Right lobe of liver (tissue), 6 donors: Measurements from ENCODE around the gene GLP1R. TPM values are rescaled to one million over a fixed set of nuclear protein-coding genes. Genes with fewer than 3 reads are reported as not detected.

ENCODE experiments used
- ATAC-seq, 4 donors: fragments of 200-7000 bp; cut with Tn5 transposase; one replicate each; pipeline ENCODE4 v1.9.1; 2020; ENCODE audit warnings: mild to moderate bottlenecking in 4 of 4, moderate library complexity in 4 of 4
- DNase-seq, 3 donors: peaks; one replicate each; pipeline ENCODE4 v3.0.0-alpha.2; 2020
- H3K27ac ChIP-seq, 3 donors: fragments of 200-600 bp; one replicate each; pipeline ENCODE4 v1.8.0; 2022
- H3K27me3 ChIP-seq, 2 donors: fragments of 200-600 bp; one replicate each; pipeline ENCODE4 v1.8.0; 2022
- H3K36me3 ChIP-seq, 4 donors: fragments of 200-600 bp; sonication (generic) in 1 of 4; one replicate each; pipeline versions ENCODE4 v1.5.1 to v1.8.0; 2017 to 2022; ENCODE audit warnings: control low read depth in 1 of 4
- H3K4me1 ChIP-seq, 4 donors: fragments of 200-600 bp; sonication (generic) in 1 of 4; one replicate each; pipeline versions ENCODE4 v1.5.1 to v1.8.0; 2017 to 2022; ENCODE audit warnings: control low read depth in 1 of 4
- H3K4me3 ChIP-seq, 3 donors: fragments of 200-600 bp; one replicate each; pipeline ENCODE4 v1.8.0; 2022
- H3K9me3 ChIP-seq, 4 donors: fragments of 200-600 bp; sonication (generic) in 1 of 4; one replicate each; pipeline versions ENCODE4 v1.5.1 to v1.8.0; 2017 to 2022; ENCODE audit warnings: control low read depth in 1 of 4
- CTCF ChIP-seq, 4 donors: fragments of 200-600 bp in 3 of 4; fragments of 450-650 bp in 1 of 4; IDR thresholded peaks; one replicate each; pipeline versions ENCODE4 v1.5.1 to v1.8.0; 2016 to 2022; ENCODE audit warnings: antibody characterized with exemption in 4 of 4, mild to moderate bottlenecking in 2 of 4
- POLR2A ChIP-seq: fragments of 450-650 bp; IDR thresholded peaks from one replicate; pipeline ENCODE4 v1.6.1; 2017; ENCODE audit warnings: antibody characterized with exemption, mild to moderate bottlenecking
- WGBS: methylation state at CpG from one replicate; pipeline ENCODE4 v1.1.6; 2018; ENCODE audit warnings: low coverage, low lambda C conversion rate; ENCODE audit not compliant: insufficient coverage; ENCODE audit errors: missing lambda C conversion rate; 5-methylcytosine and 5-hydroxymethylcytosine counted together
- intact Hi-C, 2 donors: fragments of 100-400 bp; cut with DNase I; formaldehyde crosslinking; loops; one replicate each; pipeline versions ENCODE4 v1.11.2 to v1.14.1; 2022
- total RNA-seq, 6 experiments: library from RNA; depleted of rRNA in 2 of 6; stranded (reverse); fragments of >200 nt in 2 of 6; fragmentation: NEBNext Ultra II Directional in 3 of 6; extraction: Animal tissue kit (Norgen Biotek cat#: 25700) in 3 of 6; gene quantifications; one replicate each; pipeline versions ENCODE4 v1.1.0 to v1.2.4, GENCODE V29; 2016 to 2023
- donor health status: DM: no; HTN: yes; CAD: no.
- donor health status: DM: no; HTN: no; CAD: no.
- donor health status: DM: no; HTN: no; CAD: no.
- donor health status: DM: no; HTN: yes; CAD: no.
- donor health status: DM: no; HTN: yes; CAD: no.

Gene GLP1R
- total RNA-seq, 6 experiments from 2014 or later = not detected

- H3K27ac ChIP-seq = no peak overlapping the region
- H3K4me1 ChIP-seq = no peaks in the 10 kb centered on the region
- no peak for DNase-seq
- no peak overlapping the region for H3K4me3 ChIP-seq
- ATAC-seq = peak in 1 of 4 donors; percentile 61
- WGBS = 31% methylated on average over 1 of the region's 1 CpG
- no peaks in the 10 kb centered on the region for H3K36me3 ChIP-seq
- no peaks in the 10 kb centered on the region for H3K27me3 ChIP-seq
- intact Hi-C loops = no loop called here
- TF ChIP-seq POLR2A (no peak), CTCF (IDR thresholded peaks at IDR 0.05) (no peak)
- H3K9me3 ChIP-seq = no peaks in the 10 kb centered on the region
Measured at GRCh38 chr6:39021779-39022178, 26.8 kb upstream of the GLP1R start.

GRCh38 chr6:39026175-39026574, 22.4 kb upstream of the GLP1R start:
- ATAC-seq = no peak
- H3K27me3 ChIP-seq = no peaks in the 10 kb centered on the region
- H3K4me3 ChIP-seq = no peak overlapping the region
- H3K36me3 ChIP-seq = no peaks in the 10 kb centered on the region
- intact Hi-C loops = no loop called here
- H3K27ac ChIP-seq = no peak overlapping the region
- DNase-seq = no peak
- TF ChIP-seq CTCF (IDR thresholded peaks at IDR 0.05) = no peak
- no peak for TF ChIP-seq POLR2A
- H3K4me1 ChIP-seq = no peaks in the 10 kb centered on the region
- no peaks in the 10 kb centered on the region for H3K9me3 ChIP-seq
- WGBS = 39% methylated on average over 3 of the region's 3 CpGs

GRCh38 chr6:39029156-39030011, 19.2 kb upstream of the GLP1R start:
- intact Hi-C loops = no loop called here
- ATAC-seq (peak; percentile 60 to 71 (median 65)), DNase-seq (peak in 1 of 3 donors; percentile 44)

GRCh38 chr6:39035681-39036080, 12.9 kb upstream of the GLP1R start:
- no peaks in the 10 kb centered on the region for H3K27me3 ChIP-seq
- no peak overlapping the region for H3K4me3 ChIP-seq
- ATAC-seq = no peak
- no peaks in the 10 kb centered on the region for H3K9me3 ChIP-seq
- WGBS = 38% methylated on average over 5 of the region's 9 CpGs
- no peak for DNase-seq
- no peaks in the 10 kb centered on the region for H3K36me3 ChIP-seq
- no peak overlapping the region for H3K27ac ChIP-seq
- intact Hi-C loops = no loop called here
- TF ChIP-seq POLR2A (no peak), CTCF (IDR thresholded peaks at IDR 0.05) (no peak)
- H3K4me1 ChIP-seq = no peaks in the 10 kb centered on the region

More at GRCh38 chr6:39029156-39030011, 19.2 kb upstream of the GLP1R start:
- H3K9me3 ChIP-seq = no peaks in the 10 kb centered on the region
- 69% methylated on average over 9 of the region's 13 CpGs for WGBS
- no peak overlapping the region for H3K27ac ChIP-seq
- peak; percentile 36 to 59 (median 50) for TF ChIP-seq CTCF (IDR thresholded peaks at IDR 0.05)
- no peak for TF ChIP-seq POLR2A
- no peaks in the 10 kb centered on the region for H3K27me3 ChIP-seq
- no peaks in the 10 kb centered on the region for H3K4me1 ChIP-seq
- H3K36me3 ChIP-seq = no peaks in the 10 kb centered on the region
- H3K4me3 ChIP-seq = no peak overlapping the region
